ENCODE measurements around the gene PPP1R7.
"Not testable (repeated sequence)": the region's sequence is repeated elsewhere in the genome, so short reads cannot be mapped to it uniquely, and the experiment has no call there.

PPP1R7 gene

GRCh38 chr2:241149925-241150659 is at the start of gene PPP1R7:
Gene PPP1R7, plus strand, starts transcription at chr2:241150467. Its CDS starts 29 bp downstream, at chr2:241150496.
- TF ChIP-seq MAX (IDR thresholded peaks at IDR 0.05; ENCODE audit: low read depth, low read length): peak; percentile 34; the same call in 1 of the 2 replicates
- no peak for TF ChIP-seq CTCF (IDR thresholded peaks at IDR 0.05; ENCODE audit: low read depth, low read length)
- TF ChIP-seq POLR2A (IDR thresholded peaks at IDR 0.05; ENCODE audit: extremely low read depth, insufficient read length): peak; percentile 47
- no peak for TF ChIP-seq MYC (IDR thresholded peaks at IDR 0.05; ENCODE audit: low read depth, low read length)
- H3K4me3 ChIP-seq (ENCODE audit: low read depth, low read length): peak within 1 kb of the TSS; percentile 95
- DNase-seq (ENCODE audit: low read depth): peak; percentile 97

- peak; percentile 92 for DNase-seq (ENCODE audit: low read depth)
- peak within 1 kb of the TSS; percentile 94 for H3K4me3 ChIP-seq (ENCODE audit: low read depth, low read length)
- peak; percentile 69 for TF ChIP-seq POLR2A (IDR thresholded peaks at IDR 0.05; ENCODE audit: extremely low read depth, insufficient read length)
- TF ChIP-seq CTCF (IDR thresholded peaks at IDR 0.05; ENCODE audit: low read depth, low read length): no peak
- TF ChIP-seq MYC (IDR thresholded peaks at IDR 0.05; ENCODE audit: low read depth, low read length): peak; percentile 66; the same call in 1 of the 2 replicates
- peak; percentile 50 for TF ChIP-seq MAX (IDR thresholded peaks at IDR 0.05; ENCODE audit: low read depth, low read length)
These were observed 47.9 kb upstream of the PPP1R7 start, which contains the start of gene MTERF4 for GRCh38 chr2:241102239-241102803. Gene MTERF4, minus strand, starts transcription at chr2:241102287. Its CDS starts 14 bp downstream, at chr2:241102273.

- H3K4me3 ChIP-seq (ENCODE audit: low read depth, low read length): peak overlapping the region; percentile 94
- no peak for TF ChIP-seq CTCF (IDR thresholded peaks at IDR 0.05; ENCODE audit: low read depth, low read length)
- no peak for TF ChIP-seq MYC (IDR thresholded peaks at IDR 0.05; ENCODE audit: low read depth, low read length)
- no peak for TF ChIP-seq MAX (IDR thresholded peaks at IDR 0.05; ENCODE audit: low read depth, low read length)
- no peak for TF ChIP-seq POLR2A (IDR thresholded peaks at IDR 0.05; ENCODE audit: extremely low read depth, insufficient read length)
- DNase-seq (ENCODE audit: low read depth): no peak
These were observed 47.1 kb upstream of the PPP1R7 start for GRCh38 chr2:241103176-241103595.

GRCh38 chr2:241104611-241105010 is 45.7 kb upstream of the PPP1R7 start:
- H3K4me3 ChIP-seq (ENCODE audit: low read depth, low read length); DNase-seq (ENCODE audit: low read depth): not testable (repeated sequence)

GRCh38 chr2:241105641-241106040 is 44.6 kb upstream of the PPP1R7 start:
- TF ChIP-seq MYC (IDR thresholded peaks at IDR 0.05; ENCODE audit: low read depth, low read length): peak; percentile 61
- no peak for TF ChIP-seq CTCF (IDR thresholded peaks at IDR 0.05; ENCODE audit: low read depth, low read length)
- TF ChIP-seq MAX (IDR thresholded peaks at IDR 0.05; ENCODE audit: low read depth, low read length): peak; percentile 64
- no peak overlapping the region for H3K4me3 ChIP-seq (ENCODE audit: low read depth, low read length)
- DNase-seq (ENCODE audit: low read depth): peak; percentile 53

- no peak for TF ChIP-seq CTCF (IDR thresholded peaks at IDR 0.05; ENCODE audit: low read depth, low read length)
- H3K4me3 ChIP-seq (ENCODE audit: low read depth, low read length): no peak overlapping the region
- DNase-seq (ENCODE audit: low read depth): no peak
These were observed 43.1 kb upstream of the PPP1R7 start for GRCh38 chr2:241107031-241107783.

Data from NB4 (cell line).